MCF 10A (cell line): Measurements from ENCODE around the gene HLCS. TPM values are rescaled to one million over a fixed set of nuclear protein-coding genes. Genes with fewer than 3 reads are reported as not detected.

Source experiments
- BruUV-seq: library from RNA; stranded (reverse); fragments of 400-500 nt; replicated peaks from 2 replicates; lab custom pipeline; 2021; lab: Mats Ljungman, UMichigan
- CTCF ChIA-PET: fragments of 300-600 bp; sonication (Branson Sonifier 250); formaldehyde crosslinking; extraction: SDS; loops from one replicate; lab custom pipeline; 2021; ENCODE audit warnings: antibody characterized with exemption, inconsistent platforms; lab: Yijun Ruan, JAX
- POLR2A ChIA-PET: fragments of 300-600, 350-650 bp; sonication (Branson Sonifier 250); formaldehyde crosslinking; extraction: SDS; loops from one replicate; lab custom pipeline; 2020; ENCODE audit warnings: antibody characterized with exemption, inconsistent platforms; lab: Yijun Ruan, JAX
- DNase-seq: peaks from one replicate; pipeline ENCODE4 v3.0.0-alpha.2; 2018; ENCODE audit not compliant: unreplicated experiment
- H3K27ac Mint-ChIP-seq: one replicate; pipeline ENCODE4 v1.8.0; 2022; ENCODE audit warnings: mild to moderate bottlenecking, low read depth, mixed read lengths; ENCODE audit not compliant: unreplicated experiment
- H3K27me3 Mint-ChIP-seq: one replicate; pipeline ENCODE4 v1.8.0; 2022; ENCODE audit warnings: mixed read lengths; ENCODE audit not compliant: insufficient read depth, unreplicated experiment
- H3K36me3 Mint-ChIP-seq: one replicate; pipeline ENCODE4 v1.8.0; 2022; ENCODE audit warnings: mild to moderate bottlenecking, moderate library complexity, mixed read lengths; ENCODE audit not compliant: insufficient read depth, unreplicated experiment
- H3K4me1 Mint-ChIP-seq: one replicate; pipeline ENCODE4 v1.8.0; 2022; ENCODE audit warnings: mixed read lengths; ENCODE audit not compliant: insufficient read depth, unreplicated experiment
- H3K4me3 Mint-ChIP-seq: one replicate; pipeline ENCODE4 v1.8.0; 2022; ENCODE audit warnings: mild to moderate bottlenecking, moderate library complexity, mixed read lengths; ENCODE audit not compliant: unreplicated experiment
- H3K9me3 Mint-ChIP-seq: one replicate; pipeline ENCODE4 v1.8.0; 2022; ENCODE audit warnings: mixed read lengths; ENCODE audit not compliant: unreplicated experiment
- intact Hi-C: fragments of 100-400 bp; cut with micrococcal nuclease; formaldehyde crosslinking; loops from 2 replicates; pipeline ENCODE4 v1.14.1; 2022
- total RNA-seq: library from RNA; stranded (reverse); gene quantifications from 2 replicates; pipeline ENCODE4 v1.2.3, GENCODE V29; 2022
- TF ChIP-seq, protein P1 (sequence below): fragments of 200-600 bp; IDR thresholded peaks from one replicate; pipeline ENCODE4 v1.8.0; 2022; ENCODE audit warnings: antibody characterized with exemption, mild to moderate bottlenecking; ENCODE audit not compliant: unreplicated experiment

HLCS gene
- total RNA-seq, 1 experiment from 2014 or later, result 46.1 TPM

DNA sequence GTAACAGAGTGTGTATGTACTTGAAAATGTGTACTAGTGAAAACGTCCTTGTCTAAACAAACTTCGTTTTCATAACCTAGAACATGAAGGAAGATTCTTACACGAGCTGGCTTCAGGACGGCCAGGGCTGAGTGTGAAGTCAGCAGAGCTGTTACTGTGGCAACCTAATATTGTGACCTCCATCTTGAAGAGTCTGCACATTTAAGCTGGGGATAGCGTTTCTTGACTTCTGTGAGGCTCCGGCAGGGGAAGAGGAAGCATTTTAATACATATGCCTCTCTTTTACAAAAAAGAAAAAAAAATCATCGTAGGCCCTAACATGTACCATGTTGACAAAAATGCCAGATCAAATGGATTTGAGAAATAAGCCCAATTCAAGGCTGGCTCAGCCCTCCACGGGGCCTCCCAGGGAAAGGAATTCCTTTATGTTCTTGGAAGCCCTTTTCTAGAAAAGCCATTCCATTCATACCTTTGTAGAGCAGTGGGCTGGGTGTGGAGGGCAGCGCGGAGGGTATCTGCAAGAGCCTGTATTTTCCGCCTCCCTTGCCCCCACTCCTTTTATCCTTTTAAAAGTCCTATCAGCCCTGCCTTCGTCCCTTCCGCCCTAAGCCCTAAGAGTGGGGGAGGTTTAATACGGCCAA, 216.4 kb downstream of the HLCS start:
- no peaks in the 10 kb centered on the region for H3K27me3 Mint-ChIP-seq
- CTCF ChIA-PET, result no interaction called here
- peaks cover 12% of the 10 kb centered on the region for H3K4me1 Mint-ChIP-seq
- POLR2A ChIA-PET, result no interaction called here
- no peaks in the 10 kb centered on the region for H3K9me3 Mint-ChIP-seq
- intact Hi-C loops, result no loop called here
- TF ChIP-seq, protein P1, sequence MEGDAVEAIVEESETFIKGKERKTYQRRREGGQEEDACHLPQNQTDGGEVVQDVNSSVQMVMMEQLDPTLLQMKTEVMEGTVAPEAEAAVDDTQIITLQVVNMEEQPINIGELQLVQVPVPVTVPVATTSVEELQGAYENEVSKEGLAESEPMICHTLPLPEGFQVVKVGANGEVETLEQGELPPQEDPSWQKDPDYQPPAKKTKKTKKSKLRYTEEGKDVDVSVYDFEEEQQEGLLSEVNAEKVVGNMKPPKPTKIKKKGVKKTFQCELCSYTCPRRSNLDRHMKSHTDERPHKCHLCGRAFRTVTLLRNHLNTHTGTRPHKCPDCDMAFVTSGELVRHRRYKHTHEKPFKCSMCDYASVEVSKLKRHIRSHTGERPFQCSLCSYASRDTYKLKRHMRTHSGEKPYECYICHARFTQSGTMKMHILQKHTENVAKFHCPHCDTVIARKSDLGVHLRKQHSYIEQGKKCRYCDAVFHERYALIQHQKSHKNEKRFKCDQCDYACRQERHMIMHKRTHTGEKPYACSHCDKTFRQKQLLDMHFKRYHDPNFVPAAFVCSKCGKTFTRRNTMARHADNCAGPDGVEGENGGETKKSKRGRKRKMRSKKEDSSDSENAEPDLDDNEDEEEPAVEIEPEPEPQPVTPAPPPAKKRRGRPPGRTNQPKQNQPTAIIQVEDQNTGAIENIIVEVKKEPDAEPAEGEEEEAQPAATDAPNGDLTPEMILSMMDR, result no peak
- no peak overlapping the region for H3K27ac Mint-ChIP-seq
- no peak for DNase-seq
- H3K4me3 Mint-ChIP-seq, result no peak overlapping the region
- BruUV-seq, result no TSS peak
- H3K36me3 Mint-ChIP-seq, result peaks cover 40% of the 10 kb centered on the region

DNA sequence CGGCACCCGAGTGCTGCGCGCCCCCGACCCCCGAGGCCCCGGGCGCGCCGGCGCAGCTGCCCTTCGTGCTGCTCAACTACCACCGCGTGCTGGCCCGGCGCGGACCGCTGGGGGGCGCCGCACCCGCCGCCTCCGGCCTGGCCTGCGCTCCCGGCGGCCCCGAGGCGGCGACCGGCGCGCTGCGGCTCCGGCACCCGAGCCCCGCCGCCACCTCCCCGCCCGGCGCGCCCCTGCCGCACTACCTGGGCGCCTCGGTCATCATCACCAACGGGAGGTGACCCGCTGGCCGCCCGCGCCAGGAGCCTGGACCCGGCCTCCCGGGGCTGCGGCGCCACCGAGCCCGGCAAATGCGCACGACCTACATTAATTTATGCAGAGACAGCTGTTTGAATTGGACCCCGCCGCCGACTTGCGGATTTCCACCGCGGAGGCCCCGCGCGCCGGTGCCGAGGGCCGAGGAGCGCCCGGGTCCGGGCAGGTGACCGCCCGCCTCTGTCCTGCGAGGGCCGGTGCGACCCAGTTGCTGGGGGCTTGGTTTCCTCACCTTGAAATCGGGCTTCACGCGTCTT, 218.6 kb downstream of the HLCS start:
- no peak overlapping the region for H3K27ac Mint-ChIP-seq
- H3K4me3 Mint-ChIP-seq, result no peak overlapping the region
- no peaks in the 10 kb centered on the region for H3K9me3 Mint-ChIP-seq
- TF ChIP-seq, protein P1, result no peak
- H3K4me1 Mint-ChIP-seq, result no peaks in the 10 kb centered on the region
- no TSS peak for BruUV-seq
- intact Hi-C loops, result no loop called here
- DNase-seq, result no peak
- peaks cover 44% of the 10 kb centered on the region for H3K36me3 Mint-ChIP-seq
- no peaks in the 10 kb centered on the region for H3K27me3 Mint-ChIP-seq
- ChIA-PET CTCF (no interaction called here), POLR2A (no interaction called here)

DNA sequence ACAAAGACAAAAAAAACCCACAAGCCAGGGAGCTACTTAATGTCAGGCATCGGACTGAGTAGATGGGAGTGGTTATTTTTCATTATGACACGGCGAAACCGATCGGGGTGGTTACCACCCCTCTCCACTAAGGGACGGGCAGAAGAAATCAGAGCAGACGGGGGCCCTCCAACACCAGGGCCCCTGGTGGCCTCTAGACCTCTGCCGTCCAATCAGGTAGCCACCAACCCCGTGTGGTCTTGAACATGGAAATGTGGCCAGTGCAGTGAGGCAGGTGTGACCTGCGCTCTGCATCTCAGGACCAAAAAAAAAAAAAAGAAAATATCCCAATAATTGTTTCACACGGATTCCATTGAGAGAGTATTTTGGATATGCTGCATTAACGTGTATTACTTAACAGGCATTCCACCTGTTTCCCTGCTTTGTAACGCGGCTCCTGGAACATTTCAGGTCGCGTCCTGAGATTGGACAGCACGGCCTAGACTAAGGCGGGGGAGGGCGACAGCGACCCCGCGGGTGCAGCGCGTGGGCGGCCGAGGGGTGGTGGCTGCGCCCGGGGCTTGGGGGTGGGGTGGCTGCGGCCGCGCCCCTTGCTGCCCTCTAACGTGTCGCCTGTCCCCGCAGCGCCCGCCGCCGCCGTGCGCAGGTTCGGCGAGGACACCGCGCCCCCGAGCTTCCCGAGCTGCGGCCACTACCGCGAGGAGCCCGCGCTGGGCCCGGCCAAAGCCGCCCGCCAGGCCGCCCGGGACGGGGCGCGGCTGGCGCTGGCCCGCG, 219.2 kb downstream of the HLCS start:
- Mint-ChIP-seq H3K4me3 (no peak overlapping the region), H3K27me3 (no peaks in the 10 kb centered on the region), H3K9me3 (no peaks in the 10 kb centered on the region), H3K27ac (no peak overlapping the region), H3K4me1 (no peaks in the 10 kb centered on the region), H3K36me3 (peaks cover 44% of the 10 kb centered on the region)
- BruUV-seq, result no TSS peak
- intact Hi-C loops, result no loop called here
- DNase-seq, result no peak
- ChIA-PET POLR2A (no interaction called here), CTCF (interaction anchor here (1.0 kb wide), 1 partner anchor 170 kb away, joined by 3 read pairs; no protein-coding TSS in a partner anchor)
- TF ChIP-seq, protein P1, result no peak

DNA sequence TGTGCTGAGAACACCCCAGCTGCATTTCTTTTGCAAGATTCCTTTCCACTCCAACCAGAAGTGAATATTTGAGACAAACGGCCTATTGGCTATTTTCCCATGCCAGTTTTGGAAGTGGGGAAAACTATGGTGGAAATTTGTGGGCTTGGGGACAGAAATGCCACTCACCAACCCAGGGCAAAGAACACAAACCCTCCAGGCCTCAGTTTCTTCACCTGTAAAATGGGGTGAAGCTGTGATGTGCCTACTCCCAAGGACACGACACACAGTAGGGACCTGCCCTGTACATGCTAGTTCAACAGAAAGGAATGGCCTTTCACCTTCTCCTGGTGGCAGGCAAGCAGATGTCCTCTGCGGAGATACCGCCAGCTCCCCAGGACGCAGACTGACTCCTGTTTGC, 221.0 kb downstream of the HLCS start:
- POLR2A ChIA-PET, result interaction anchor here (0.6 kb wide), 1 partner anchor 46 kb away, joined by 3 read pairs; no protein-coding TSS in a partner anchor
- peaks cover 35% of the 10 kb centered on the region for H3K36me3 Mint-ChIP-seq
- H3K9me3 Mint-ChIP-seq, result no peaks in the 10 kb centered on the region
- no TSS peak for BruUV-seq
- no peak for DNase-seq
- CTCF ChIA-PET, result no interaction called here
- H3K27ac Mint-ChIP-seq, result no peak overlapping the region
- no peaks in the 10 kb centered on the region for H3K27me3 Mint-ChIP-seq
- no peaks in the 10 kb centered on the region for H3K4me1 Mint-ChIP-seq
- intact Hi-C loops, result no loop called here
- no peak overlapping the region for H3K4me3 Mint-ChIP-seq
- TF ChIP-seq, protein P1, result no peak
